HG03460 (cell line): Measurements from ENCODE around the gene EML6.

Experiments used
- ATAC-seq: cut with Tn5 transposase; IDR thresholded peaks from one replicate; pipeline ENCODE4 v1.9.1; 2021; ENCODE audit not compliant: unreplicated experiment

EML6 gene

DNA sequence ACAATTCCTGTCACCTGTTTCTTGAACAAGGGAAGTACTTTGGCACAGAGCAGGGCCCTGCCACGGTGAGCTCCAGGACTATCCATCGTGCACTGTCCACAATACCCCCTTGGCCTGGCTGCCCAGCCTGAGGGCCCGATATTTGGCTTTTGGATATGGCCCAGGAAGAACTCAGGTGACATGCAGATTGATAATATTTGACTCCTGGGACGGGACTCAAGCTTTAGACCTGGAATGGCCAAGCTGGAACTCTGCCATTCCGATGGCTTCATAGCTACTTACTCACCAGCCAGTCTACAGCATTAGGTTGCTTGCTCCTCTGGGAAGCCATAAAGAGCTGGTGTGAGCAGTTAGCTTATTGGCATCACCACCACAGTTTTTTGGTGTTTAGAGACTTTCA is 26.6 kb downstream of the EML6 start:
- no peak for ATAC-seq

DNA sequence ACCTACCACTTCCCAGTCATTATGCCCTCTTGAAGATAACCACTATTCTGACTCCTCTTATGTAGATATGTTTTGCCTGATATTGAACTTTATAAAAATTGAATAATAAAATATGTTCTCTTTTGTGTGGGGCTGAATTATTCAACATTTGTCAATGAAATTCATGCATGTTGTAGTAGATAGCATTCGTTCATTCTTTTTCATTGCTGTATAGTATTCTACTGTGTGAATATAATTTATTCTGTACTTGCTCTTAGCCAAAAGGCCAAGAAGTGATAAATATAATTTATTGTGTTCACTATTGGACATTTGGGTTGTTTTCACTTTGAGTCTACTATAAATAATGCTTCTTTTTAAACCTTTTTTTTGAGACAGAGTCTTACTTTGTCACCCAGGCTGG is 29.0 kb downstream of the EML6 start:
- no peak for ATAC-seq

DNA sequence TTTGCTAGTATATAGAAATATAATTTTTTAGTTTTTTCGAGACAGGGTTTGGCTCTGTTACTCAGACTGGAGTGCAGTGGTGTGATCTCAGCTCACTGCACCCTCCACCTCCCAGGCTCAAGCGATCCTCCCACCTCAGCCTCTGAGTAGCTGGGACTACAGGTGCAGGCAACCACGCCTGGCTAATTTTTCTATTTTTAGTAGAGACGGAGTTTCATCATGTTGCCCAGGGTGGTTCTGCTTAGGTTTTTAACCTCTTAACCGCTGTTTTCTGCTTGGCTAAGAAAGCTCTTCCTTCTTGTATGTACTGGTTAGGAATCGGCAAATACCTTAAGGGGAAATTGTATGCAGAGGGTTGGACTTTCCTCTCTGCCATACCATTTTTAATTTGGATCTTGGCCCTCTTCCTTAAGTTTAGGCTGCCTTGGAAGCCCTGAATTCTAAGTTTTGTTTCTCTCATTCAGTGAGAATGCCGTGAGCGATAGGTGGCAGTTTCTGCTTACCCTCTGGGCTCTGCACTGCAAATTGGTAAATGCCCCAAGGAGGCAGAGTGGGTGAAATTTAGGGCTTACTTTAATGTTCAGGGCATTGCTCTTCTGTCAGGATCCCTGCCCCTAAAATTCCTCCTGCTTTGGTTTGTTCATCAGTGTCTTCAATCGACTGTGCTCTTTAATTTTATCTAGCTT is 32.3 kb downstream of the EML6 start:
- peak; percentile 64 for ATAC-seq

DNA sequence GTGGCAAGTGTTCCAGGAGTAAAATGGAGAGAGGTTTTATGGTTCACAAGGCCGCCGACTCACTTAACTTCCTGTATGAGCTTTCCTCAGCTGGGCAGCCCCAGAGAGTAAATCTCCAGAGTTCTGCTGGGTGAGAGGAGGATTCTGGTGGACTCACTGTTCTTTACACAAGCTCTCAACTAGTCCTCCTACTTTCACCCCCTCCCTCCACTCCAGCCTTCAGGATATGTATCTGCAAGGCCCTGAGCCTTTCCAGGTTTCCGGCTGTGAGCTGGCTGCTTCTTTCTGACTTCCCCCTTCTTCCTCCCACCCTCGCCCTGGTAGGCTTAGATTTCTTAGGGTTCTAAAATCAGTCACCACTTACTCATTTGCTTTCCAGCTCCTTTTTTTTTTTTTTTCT is 34.0 kb downstream of the EML6 start:
- ATAC-seq: no peak

DNA sequence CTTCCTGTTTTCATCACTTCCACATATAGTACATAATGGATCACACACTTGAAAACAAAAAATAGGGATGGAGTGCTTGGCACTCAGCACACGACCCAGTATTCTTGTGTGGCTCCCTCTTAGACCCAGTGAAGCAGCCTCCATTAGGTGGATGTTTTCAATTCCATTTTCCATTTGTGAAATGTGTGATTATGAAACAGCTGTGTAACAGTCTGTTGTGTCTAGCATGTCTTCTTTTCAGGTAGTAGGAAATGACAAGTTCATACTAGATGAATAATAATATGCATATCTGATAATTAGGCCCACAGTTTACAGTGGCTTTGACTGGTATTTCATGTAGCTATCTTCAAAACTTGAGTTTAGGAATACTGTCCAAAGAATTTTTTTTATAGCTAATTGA is 35.5 kb downstream of the EML6 start:
- no peak for ATAC-seq

DNA sequence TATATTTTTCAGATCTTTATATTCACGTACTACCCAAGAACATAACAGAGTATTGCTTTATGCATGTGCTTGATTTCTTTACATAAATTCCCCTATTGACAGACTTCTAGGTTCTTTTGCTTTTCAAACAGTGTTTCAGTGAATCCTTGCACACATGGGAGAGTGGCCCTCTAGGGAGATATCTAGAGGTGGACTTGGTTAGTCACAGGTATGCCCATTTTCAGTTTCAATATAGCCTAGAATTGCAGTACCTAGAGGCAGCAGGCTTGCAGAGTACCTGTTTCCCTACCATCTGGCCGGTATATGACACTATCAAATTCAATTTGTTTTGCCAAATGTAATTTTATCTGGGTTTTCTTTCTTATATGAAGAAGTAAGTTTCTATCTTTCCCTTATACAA is 36.8 kb downstream of the EML6 start:
- peak; percentile 40 for ATAC-seq

DNA sequence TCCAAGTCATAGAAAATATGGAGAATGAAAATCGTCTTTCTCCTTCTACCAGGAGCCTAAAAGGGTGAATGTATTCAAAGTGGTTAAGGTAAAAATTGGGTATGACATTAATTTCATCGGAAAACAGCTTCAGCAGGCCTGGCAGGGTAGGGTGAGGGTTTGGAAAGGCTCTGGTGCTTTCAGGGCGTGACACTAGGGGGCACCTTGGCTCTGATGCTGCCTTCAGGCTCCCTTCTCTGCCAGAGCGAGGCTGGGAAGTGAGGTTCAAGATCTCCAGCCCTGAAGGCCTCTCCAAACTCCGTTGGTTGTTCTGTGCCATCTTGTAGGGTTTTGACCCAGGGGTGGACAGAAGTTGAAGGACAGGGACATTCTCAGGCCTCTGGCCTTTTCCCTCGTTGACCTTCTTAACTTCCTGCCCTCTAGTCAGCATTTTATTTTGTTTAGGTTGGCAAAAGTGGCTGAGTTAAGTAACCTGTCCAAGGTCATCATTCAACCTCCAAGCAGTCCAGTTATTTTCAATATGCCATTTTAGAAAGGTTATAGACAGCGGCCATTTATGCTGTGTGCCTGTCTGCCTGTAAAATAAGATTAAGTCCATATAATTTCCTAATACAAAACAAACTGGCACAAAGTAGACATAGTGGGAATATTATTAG is 40.3 kb downstream of the EML6 start:
- no peak for ATAC-seq

DNA sequence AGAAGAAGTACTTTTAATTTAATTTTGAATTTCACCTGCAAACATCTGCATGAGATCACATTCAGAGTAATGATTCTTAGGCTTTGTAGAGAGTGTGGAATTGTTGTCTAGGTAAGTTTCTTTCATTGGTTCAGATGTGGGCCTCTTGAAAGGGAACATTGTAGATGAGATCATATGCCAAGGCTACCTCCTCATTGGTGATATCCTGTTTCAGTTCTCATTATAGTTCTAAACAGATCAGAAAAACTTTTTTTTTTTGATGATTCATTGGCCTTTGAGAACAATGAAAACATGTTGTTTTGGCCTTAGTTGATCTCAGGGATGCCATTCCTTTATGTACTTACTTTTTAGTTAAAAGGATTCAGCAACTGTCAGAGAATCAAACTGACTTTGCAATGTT is 44.5 kb downstream of the EML6 start:
- ATAC-seq: no peak

DNA sequence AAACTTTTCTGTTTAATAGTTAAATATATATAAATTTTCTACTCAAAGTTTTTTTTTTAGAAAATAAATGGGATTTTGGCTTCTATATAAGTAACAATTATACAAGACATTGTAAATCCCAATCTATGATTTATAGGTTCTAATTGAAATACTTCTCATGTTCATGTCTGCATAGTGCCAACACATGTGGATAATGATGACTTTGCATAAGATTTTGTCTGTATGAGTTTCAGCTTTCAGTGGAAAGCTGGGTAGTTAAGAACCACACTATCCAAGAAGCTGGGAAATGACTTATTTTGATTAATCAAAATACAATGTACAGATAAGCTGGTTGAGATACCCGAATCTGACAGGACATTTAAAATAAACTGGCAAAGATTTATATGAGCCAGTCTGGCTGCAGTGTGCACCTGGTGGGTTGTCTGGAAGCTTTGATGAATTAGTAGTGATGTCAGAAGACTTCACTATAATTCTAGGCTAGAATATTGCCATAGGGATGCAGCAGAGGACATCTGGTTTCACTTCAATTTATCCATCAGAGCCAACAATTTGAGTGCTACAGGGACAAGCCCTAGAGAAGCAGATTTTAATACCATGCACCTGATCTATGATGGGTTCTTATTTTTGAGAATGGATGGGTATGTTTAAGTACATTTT is 45.4 kb downstream of the EML6 start:
- no peak for ATAC-seq

DNA sequence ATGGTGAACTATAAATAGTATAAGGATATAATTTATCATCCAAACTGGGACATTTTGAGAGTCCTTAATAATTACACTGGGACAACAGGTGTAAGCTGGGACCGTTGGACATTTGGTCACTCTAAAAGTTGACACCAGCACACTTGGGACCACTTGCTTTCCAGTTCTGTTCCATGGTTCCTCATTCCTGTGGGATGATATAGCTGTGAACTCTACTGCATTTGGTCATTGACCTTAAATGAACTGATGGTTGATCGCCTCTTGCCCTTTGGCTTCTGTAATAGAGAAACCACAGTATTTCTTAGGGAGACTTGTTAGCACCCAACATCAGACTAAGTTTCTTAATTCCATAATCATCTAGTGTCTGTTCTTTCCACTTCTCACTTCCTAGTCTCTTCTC is 46.7 kb downstream of the EML6 start:
- ATAC-seq: no peak

DNA sequence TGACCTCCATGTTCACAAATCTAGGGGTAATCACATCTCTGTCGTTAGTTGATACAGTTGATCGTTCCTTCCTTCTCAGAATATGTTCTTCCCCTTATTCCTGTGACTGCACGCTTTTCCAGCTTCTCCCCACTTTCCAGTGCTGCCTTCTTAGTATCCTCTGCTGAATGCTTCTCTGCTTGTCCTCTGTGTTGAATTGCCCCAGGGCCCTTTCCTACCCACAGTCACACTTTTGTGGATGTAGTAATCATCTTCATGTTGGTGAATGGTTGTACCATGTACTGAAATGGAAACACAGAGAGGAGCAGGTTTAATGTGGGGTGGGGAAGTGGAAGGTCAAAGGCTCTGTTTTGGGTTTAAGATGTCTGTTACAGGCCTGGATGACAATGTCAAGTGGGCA is 47.2 kb downstream of the EML6 start:
- ATAC-seq: no peak

DNA sequence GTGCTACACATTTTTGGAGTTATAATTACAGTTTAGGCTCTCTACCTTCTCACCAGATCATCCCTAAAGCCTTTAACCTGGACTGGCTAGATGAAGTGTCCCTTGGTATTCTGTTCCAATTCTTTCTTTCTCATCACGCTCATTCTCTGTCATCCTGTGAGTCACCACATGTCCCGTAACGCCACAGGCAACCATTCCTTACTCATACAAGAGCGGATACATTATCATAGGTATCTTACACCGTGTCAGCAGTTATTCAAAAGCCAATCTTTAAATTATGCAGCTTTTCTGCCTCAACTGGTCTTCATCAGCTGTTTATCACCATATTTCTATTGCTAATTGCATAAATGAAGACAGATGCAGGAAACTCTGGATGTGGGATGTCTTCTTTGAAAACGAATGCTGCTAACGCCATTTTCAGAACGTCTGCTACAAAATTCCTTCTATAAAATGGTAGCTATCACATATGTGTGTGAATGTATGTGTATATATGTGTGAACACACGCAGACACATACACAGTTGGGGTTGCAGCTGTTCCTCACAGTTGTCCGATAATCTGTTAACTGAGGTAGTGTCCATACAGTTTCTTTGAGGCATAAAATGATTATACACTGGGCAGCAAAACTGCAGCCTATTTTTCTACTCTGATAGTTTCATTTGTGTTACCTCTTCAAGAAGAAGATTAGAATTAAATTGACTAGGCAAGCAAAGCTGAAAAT is 47.9 kb downstream of the EML6 start:
- ATAC-seq: no peak

DNA sequence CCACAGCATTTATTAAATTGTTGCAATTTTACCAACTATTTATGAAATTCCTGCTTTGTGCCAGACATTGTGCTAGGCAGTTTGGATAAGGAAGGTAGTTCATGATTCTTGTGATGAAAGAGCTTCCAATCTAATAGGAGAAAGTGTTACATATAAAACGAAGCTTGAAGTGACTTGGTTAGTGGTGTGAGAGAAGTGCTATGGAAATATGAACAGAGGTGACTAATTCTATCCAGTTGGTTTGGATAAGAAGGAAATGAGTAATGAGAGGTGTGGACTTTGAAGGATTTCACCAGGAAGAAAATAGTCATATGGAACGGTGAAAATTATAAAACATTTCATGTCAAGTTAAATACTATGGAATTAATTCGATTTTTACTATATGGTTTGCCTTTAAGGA is 48.6 kb downstream of the EML6 start:
- ATAC-seq: no peak

DNA sequence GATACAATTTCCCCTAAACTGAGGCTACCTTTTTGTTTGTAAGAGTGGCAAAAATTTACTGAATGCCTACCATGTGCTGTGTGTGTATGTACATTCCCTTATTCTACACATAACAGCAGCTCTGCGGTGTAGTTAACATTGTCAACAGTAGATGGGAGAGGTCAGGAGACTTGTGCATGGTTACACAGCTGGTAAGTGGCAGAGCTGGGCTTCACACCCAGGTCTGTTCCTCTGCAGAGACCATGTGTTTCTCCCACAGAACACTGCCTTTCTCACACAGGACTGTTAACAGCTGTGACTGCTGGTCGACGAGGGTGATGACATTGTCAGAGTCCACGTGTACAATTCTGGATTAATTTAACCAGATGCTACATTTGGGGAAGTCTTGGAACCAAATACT is 49.1 kb downstream of the EML6 start:
- no peak for ATAC-seq

DNA sequence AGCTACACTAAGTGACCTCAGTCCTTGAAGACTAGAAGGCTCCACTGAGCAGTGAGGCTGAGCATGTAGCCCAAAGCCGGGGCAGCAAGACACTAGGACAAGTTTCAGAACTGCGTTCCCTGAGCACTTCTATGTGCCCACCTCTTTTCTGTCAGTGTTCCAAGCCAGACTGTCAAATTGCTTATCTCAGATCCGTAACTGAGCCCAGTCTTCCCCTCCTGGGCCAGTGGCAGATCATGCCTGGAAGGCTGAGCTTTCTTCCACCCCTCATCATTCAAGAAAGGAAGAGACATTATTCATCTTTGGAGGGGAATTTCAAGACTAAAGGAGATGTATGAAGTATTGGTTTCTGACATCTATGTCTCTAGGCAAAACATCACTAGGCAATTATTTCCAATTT is 49.8 kb downstream of the EML6 start:
- ATAC-seq: no peak

DNA sequence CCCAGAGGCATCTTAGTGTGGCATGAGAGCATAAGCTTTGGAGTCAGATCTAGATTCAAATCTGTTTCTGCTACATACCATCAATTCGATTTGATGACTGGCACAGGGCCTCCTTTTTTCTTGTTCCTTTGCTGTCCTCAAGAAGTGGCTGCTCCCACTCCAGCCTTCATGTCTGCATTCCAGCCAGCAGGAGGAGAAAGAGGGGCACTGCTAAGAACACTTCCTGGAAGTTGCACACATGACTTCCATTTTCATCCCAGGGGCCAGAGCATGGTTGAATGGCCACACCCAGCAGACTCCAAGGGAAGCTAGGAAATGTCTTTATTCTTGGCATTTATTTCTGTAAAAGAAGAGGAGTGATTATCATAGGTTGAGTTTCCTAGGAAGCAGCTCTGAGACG is 50.4 kb downstream of the EML6 start:
- no peak for ATAC-seq

DNA sequence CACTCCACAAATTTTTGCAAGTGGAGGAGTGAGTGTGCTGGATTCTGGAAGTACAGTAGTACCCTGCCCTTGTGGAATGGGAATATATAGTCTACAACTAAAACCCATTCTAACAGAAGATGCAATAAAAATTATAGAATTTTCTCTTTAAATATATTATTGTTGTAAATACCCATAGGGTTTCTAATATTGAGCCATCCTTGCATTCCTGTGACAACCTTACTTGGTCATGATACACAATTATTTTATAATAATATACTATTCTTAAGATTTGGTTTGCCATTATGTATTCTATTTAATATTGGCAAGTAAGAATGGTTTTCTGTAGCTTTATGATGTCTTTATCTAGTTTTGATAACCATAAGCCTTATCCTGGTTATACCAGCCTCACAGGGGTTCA is 52.2 kb downstream of the EML6 start:
- no peak for ATAC-seq

DNA sequence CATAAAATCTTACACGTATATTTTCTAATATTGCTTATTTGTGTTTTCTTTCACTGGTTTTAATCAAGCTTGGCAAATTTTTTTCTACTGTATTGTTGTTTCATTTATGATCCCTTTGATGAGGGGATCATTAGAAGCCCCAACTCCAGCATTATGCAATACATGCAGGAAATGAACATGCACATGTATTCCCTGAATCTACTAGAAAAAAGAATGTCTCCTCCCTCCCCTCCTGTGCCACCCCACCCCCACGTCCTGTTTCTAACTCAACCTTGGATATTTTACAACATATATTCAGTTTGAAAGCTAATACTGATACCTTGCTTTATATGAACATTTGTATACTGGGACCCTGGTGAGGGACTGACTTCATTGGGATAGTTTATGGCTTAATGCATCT is 53.0 kb downstream of the EML6 start:
- ATAC-seq: no peak

DNA sequence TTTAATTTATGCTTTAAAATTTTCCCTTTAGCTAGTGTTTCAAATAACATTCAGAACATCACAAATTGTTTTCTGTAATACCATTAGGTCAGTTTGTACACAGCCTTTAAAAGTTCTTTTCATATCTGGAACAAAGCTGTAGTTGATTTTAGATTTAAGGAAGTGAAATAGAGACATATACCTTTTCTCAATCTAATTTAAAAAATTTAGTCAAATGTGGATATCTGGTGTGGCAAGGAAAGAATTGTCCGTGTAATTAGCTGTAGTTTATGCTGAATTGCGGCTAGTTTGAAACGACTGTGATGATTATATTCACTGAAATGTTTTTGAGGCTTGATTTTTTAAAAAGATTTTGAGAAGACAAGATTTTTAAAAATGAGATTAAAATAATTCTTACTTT is 59.9 kb downstream of the EML6 start:
- ATAC-seq: no peak

DNA sequence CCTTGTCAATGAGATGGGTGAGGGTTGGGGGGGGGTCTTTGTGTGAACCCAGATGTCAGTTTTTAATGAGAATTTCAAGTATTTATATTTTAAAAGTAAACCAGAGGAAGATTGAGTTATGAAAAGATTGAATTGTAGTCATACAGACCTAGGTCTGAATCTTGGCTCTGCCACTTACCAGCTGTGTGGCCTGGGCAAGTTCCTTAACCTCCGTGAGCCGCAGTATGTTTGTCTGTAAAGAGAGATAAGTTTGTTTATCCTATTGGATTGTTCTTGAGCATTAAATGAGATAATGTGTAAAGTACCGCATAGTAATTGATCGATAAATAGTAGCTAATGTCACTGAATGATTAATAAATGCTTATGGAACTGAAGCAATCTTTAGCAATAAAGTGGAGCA is 63.8 kb downstream of the EML6 start:
- no peak for ATAC-seq

DNA sequence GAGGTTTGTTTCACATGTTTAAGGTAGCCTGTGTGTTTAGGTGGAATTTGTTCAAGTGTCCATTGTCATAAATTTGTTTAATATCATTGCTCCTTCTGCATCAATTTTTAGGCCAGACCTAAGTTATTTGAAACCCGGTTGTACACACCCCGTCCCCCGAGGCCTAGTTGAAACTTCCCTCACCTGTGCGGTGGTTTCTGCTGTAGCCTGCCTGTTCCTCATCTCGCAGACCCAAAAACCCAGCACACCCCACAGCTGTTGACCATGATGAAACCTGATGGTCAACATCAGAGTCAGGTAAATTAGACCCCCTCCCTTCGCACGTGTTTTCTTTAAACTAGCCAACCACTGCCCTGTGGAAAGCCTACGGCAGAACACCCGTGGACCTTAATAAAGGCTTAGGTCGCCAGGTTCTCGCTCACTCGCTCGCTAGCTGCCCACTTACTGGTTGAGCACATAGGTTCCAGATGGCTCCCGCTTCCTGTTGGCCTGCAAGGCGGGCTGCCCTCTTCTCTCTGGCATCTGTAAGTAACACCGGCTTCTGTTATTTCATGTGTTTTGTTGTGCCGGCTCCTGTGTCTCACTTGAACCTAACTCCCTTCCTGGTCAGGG is 64.4 kb downstream of the EML6 start:
- ATAC-seq: no peak

DNA sequence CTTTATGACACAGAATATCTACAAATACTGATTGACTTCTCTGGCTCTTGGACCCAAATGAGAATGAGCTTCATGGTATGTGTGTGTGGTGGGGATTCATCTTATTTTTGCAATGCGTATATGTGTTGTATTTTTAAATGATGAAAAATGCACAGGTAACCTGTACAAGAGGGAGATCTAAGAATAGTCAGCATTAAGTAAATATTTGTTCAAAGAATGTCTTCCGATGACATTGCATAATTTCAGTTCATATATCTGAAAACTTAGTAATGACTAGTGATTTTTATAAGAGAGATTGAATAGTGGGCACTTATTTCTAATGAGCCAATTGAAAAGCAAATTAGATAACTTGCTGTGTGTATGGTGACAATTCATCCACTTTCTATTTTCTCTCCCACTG is 66.4 kb downstream of the EML6 start:
- ATAC-seq: no peak
